CD4-positive, alpha-beta T cell treated with Interleukin-4 for 4 hours (primary cell): Measurements from ENCODE around the gene SNX33.
"Not testable (repeated sequence)": the region's sequence is repeated elsewhere in the genome, so short reads cannot be mapped to it uniquely, and the experiment has no call there.

ENCODE experiments used
- DNase-seq: peaks from one replicate; pipeline ENCODE4 v3.0.0-alpha.2; 2020

SNX33 gene

GRCh38 chr15:75662823-75663519 lies 15.3 kb downstream of the SNX33 start:
- no peak for DNase-seq

GRCh38 chr15:75663931-75664421 lies 16.3 kb downstream of the SNX33 start:
- no peak for DNase-seq

GRCh38 chr15:75666823-75667501 lies 19.2 kb downstream of the SNX33 start:
- no peak for DNase-seq

- DNase-seq: no peak
These were observed 21.6 kb downstream of the SNX33 start for GRCh38 chr15:75669191-75669878.

GRCh38 chr15:75669879-75670212 lies 22.1 kb downstream of the SNX33 start:
- no peak for DNase-seq

GRCh38 chr15:75671730-75672602 lies 24.3 kb downstream of the SNX33 start:
- DNase-seq: no peak

GRCh38 chr15:75672646-75673425 lies 25.1 kb downstream of the SNX33 start:
- DNase-seq: no peak

- no peak for DNase-seq
These were observed 25.9 kb downstream of the SNX33 start for GRCh38 chr15:75673426-75674235.

GRCh38 chr15:75674366-75674765 lies 26.7 kb downstream of the SNX33 start:
- no peak for DNase-seq

GRCh38 chr15:75675579-75676404 lies 28.1 kb downstream of the SNX33 start:
- no peak for DNase-seq

- DNase-seq: no peak
These were observed 29.2 kb downstream of the SNX33 start for GRCh38 chr15:75676688-75677464.

- no peak for DNase-seq
These were observed 30.0 kb downstream of the SNX33 start for GRCh38 chr15:75677465-75678323.

- not testable (repeated sequence) for DNase-seq
These were observed 30.6 kb downstream of the SNX33 start for GRCh38 chr15:75678324-75678690.

GRCh38 chr15:75680007-75680789 lies 32.5 kb downstream of the SNX33 start:
- no peak for DNase-seq

GRCh38 chr15:75682181-75683135 lies 34.7 kb downstream of the SNX33 start:
- DNase-seq: no peak

- DNase-seq: peak; percentile 38
These were observed 36.1 kb downstream of the SNX33 start for GRCh38 chr15:75683646-75684312.
